ENCODE data around the gene HHLA2.

Gene HHLA2

GRCh38 chr3:108403686-108404345 lies 107.5 kb downstream of the HHLA2 start:
- Histone ChIP-seq H4K91ac (ENCODE audit: low read depth, low read length) (no peak overlapping the region), H3K14ac (ENCODE audit: low read length) (no peak overlapping the region), H2AFZ (ENCODE audit: insufficient read depth, low read length, poor library complexity) (no peak overlapping the region), H3K9ac (ENCODE audit: low read length) (no peak overlapping the region), H3K23ac (ENCODE audit: low read length) (no peak overlapping the region), H2AK5ac (ENCODE audit: low read length) (no peak overlapping the region), H4K8ac (ENCODE audit: low read depth, low read length) (no peak overlapping the region), H2BK120ac (ENCODE audit: insufficient read depth, low read length, poor library complexity) (no peak overlapping the region), H3K18ac (ENCODE audit: low read length) (no peak overlapping the region), H3K4me3 (ENCODE audit: low read depth, low read length) (no peak overlapping the region), H3K27me3 (ENCODE audit: insufficient read depth, low read length) (no peaks in the 10 kb centered on the region), H3K4me2 (ENCODE audit: low read length) (no peak overlapping the region), H3K27ac (ENCODE audit: low read depth, low read length) (no peak overlapping the region), H3K4me1 (ENCODE audit: control insufficient read depth in 1 of 2, insufficient read depth in 2 of 2, low read length in 2 of 2) (no peaks in the 10 kb centered on the region), H4K12ac (ENCODE audit: low read depth, low read length) (no peak overlapping the region), H3K79me1 (ENCODE audit: low read length) (no peaks in the 10 kb centered on the region), H3K36me3 (ENCODE audit: control insufficient read depth in 1 of 2, insufficient read depth in 2 of 2, low read length in 2 of 2) (no peaks in the 10 kb centered on the region), H3K4ac (ENCODE audit: low read depth, low read length) (no peak overlapping the region), H2BK12ac (ENCODE audit: low read length) (no peak overlapping the region), H3K79me2 (ENCODE audit: control insufficient read depth, insufficient read depth, low read length, poor library complexity) (no peaks in the 10 kb centered on the region), H3K9me3 (ENCODE audit: insufficient read depth, low read depth, low read length) (no peaks in the 10 kb centered on the region), H2BK5ac (ENCODE audit: low read depth, low read length, poor library complexity) (no peak overlapping the region)
- WGBS (ENCODE audit: extremely low coverage, insufficient coverage, insufficient read length) = no CpG with 5 or more reads among the region's 4 CpGs
- DNase-seq = no peak

GRCh38 chr3:108404368-108404767 lies 108.0 kb downstream of the HHLA2 start:
- H2BK12ac ChIP-seq (ENCODE audit: low read length) = no peak overlapping the region
- no peak overlapping the region for H3K4ac ChIP-seq (ENCODE audit: low read depth, low read length)
- no peak overlapping the region for H3K14ac ChIP-seq (ENCODE audit: low read length)
- no peak overlapping the region for H4K91ac ChIP-seq (ENCODE audit: low read depth, low read length)
- no peaks in the 10 kb centered on the region for H3K36me3 ChIP-seq (ENCODE audit: control insufficient read depth in 1 of 2, insufficient read depth in 2 of 2, low read length in 2 of 2)
- no peaks in the 10 kb centered on the region for H3K4me1 ChIP-seq (ENCODE audit: control insufficient read depth in 1 of 2, insufficient read depth in 2 of 2, low read length in 2 of 2)
- no peak overlapping the region for H4K12ac ChIP-seq (ENCODE audit: low read depth, low read length)
- no peak overlapping the region for H2BK5ac ChIP-seq (ENCODE audit: low read depth, low read length, poor library complexity)
- H3K79me1 ChIP-seq (ENCODE audit: low read length) = no peaks in the 10 kb centered on the region
- H3K4me3 ChIP-seq (ENCODE audit: low read depth, low read length) = no peak overlapping the region
- H2AFZ ChIP-seq (ENCODE audit: insufficient read depth, low read length, poor library complexity) = no peak overlapping the region
- H3K9ac ChIP-seq (ENCODE audit: low read length) = no peak overlapping the region
- no peaks in the 10 kb centered on the region for H3K9me3 ChIP-seq (ENCODE audit: insufficient read depth, low read depth, low read length)
- H2AK5ac ChIP-seq (ENCODE audit: low read length) = no peak overlapping the region
- H3K18ac ChIP-seq (ENCODE audit: low read length) = no peak overlapping the region
- no peak overlapping the region for H3K4me2 ChIP-seq (ENCODE audit: low read length)
- H3K27me3 ChIP-seq (ENCODE audit: insufficient read depth, low read length) = no peaks in the 10 kb centered on the region
- no peak overlapping the region for H3K23ac ChIP-seq (ENCODE audit: low read length)
- no CpG with 5 or more reads among the region's 2 CpGs for WGBS (ENCODE audit: extremely low coverage, insufficient coverage, insufficient read length)
- no peak for DNase-seq
- no peaks in the 10 kb centered on the region for H3K79me2 ChIP-seq (ENCODE audit: control insufficient read depth, insufficient read depth, low read length, poor library complexity)
- H4K8ac ChIP-seq (ENCODE audit: low read depth, low read length) = no peak overlapping the region
- no peak overlapping the region for H3K27ac ChIP-seq (ENCODE audit: low read depth, low read length)
- H2BK120ac ChIP-seq (ENCODE audit: insufficient read depth, low read length, poor library complexity) = no peak overlapping the region

- no CpG with 5 or more reads among the region's 3 CpGs for WGBS (ENCODE audit: extremely low coverage, insufficient coverage, insufficient read length)
- Histone ChIP-seq H4K91ac (ENCODE audit: low read depth, low read length) (no peak overlapping the region), H2BK120ac (ENCODE audit: insufficient read depth, low read length, poor library complexity) (no peak overlapping the region), H3K9me3 (ENCODE audit: insufficient read depth, low read depth, low read length) (peaks cover 4% of the 10 kb centered on the region), H3K9ac (ENCODE audit: low read length) (no peak overlapping the region), H3K36me3 (ENCODE audit: control insufficient read depth in 1 of 2, insufficient read depth in 2 of 2, low read length in 2 of 2) (no peaks in the 10 kb centered on the region), H3K27ac (ENCODE audit: low read depth, low read length) (no peak overlapping the region), H3K27me3 (ENCODE audit: insufficient read depth, low read length) (no peaks in the 10 kb centered on the region), H2BK12ac (ENCODE audit: low read length) (no peak overlapping the region), H3K4ac (ENCODE audit: low read depth, low read length) (no peak overlapping the region), H3K4me2 (ENCODE audit: low read length) (no peak overlapping the region), H2AK5ac (ENCODE audit: low read length) (no peak overlapping the region), H4K8ac (ENCODE audit: low read depth, low read length) (no peak overlapping the region), H4K12ac (ENCODE audit: low read depth, low read length) (no peak overlapping the region), H3K4me3 (ENCODE audit: low read depth, low read length) (no peak overlapping the region), H2AFZ (ENCODE audit: insufficient read depth, low read length, poor library complexity) (no peak overlapping the region), H3K14ac (ENCODE audit: low read length) (no peak overlapping the region), H3K18ac (ENCODE audit: low read length) (no peak overlapping the region), H3K79me1 (ENCODE audit: low read length) (no peaks in the 10 kb centered on the region), H3K79me2 (ENCODE audit: control insufficient read depth, insufficient read depth, low read length, poor library complexity) (no peaks in the 10 kb centered on the region), H2BK5ac (ENCODE audit: low read depth, low read length, poor library complexity) (no peak overlapping the region), H3K23ac (ENCODE audit: low read length) (no peak overlapping the region), H3K4me1 (ENCODE audit: control insufficient read depth in 1 of 2, insufficient read depth in 2 of 2, low read length in 2 of 2) (no peaks in the 10 kb centered on the region)
- DNase-seq = peak; percentile 27 to 55
These were observed 109.8 kb downstream of the HHLA2 start for GRCh38 chr3:108406063-108406660.

DNA sequence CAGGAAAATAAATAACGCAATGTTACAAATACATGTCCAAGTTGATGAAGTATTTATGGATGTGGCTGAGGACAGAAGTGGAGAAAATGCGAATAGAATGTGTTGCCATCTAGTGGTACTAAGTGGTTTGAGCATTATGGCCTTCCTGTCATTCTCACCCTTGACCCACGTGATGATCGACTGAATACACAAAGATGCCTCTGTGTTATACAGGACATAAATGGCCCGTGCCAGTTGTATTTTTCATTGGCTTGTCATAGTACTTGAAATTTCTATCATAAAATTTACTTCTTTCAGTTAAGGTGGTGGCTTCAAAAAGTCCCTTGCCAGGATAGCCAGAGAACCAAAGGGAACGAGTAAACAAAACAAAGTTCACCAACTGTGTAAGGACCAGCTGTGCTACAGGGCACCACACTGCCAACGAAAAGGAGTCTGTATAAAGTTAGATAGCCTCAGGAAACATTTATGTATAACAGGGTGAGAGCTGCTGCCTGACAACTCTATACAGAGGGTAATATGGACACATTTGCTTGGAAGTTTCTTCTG lies 110.4 kb downstream of the HHLA2 start:
- Histone ChIP-seq H4K12ac (ENCODE audit: low read depth, low read length) (no peak overlapping the region), H2BK12ac (ENCODE audit: low read length) (no peak overlapping the region), H3K4me3 (ENCODE audit: low read depth, low read length) (no peak overlapping the region), H3K4me2 (ENCODE audit: low read length) (no peak overlapping the region), H3K23ac (ENCODE audit: low read length) (no peak overlapping the region), H2BK120ac (ENCODE audit: insufficient read depth, low read length, poor library complexity) (no peak overlapping the region), H4K91ac (ENCODE audit: low read depth, low read length) (no peak overlapping the region), H4K8ac (ENCODE audit: low read depth, low read length) (no peak overlapping the region), H3K4me1 (ENCODE audit: control insufficient read depth in 1 of 2, insufficient read depth in 2 of 2, low read length in 2 of 2) (no peaks in the 10 kb centered on the region), H3K36me3 (ENCODE audit: control insufficient read depth in 1 of 2, insufficient read depth in 2 of 2, low read length in 2 of 2) (no peaks in the 10 kb centered on the region), H3K4ac (ENCODE audit: low read depth, low read length) (no peak overlapping the region), H2BK5ac (ENCODE audit: low read depth, low read length, poor library complexity) (no peak overlapping the region), H3K27me3 (ENCODE audit: insufficient read depth, low read length) (no peaks in the 10 kb centered on the region), H3K79me2 (ENCODE audit: control insufficient read depth, insufficient read depth, low read length, poor library complexity) (no peaks in the 10 kb centered on the region), H3K18ac (ENCODE audit: low read length) (no peak overlapping the region), H3K79me1 (ENCODE audit: low read length) (no peaks in the 10 kb centered on the region), H3K9me3 (ENCODE audit: insufficient read depth, low read depth, low read length) (peaks cover 4% of the 10 kb centered on the region), H3K14ac (ENCODE audit: low read length) (no peak overlapping the region), H3K27ac (ENCODE audit: low read depth, low read length) (no peak overlapping the region), H2AK5ac (ENCODE audit: low read length) (no peak overlapping the region), H3K9ac (ENCODE audit: low read length) (no peak overlapping the region), H2AFZ (ENCODE audit: insufficient read depth, low read length, poor library complexity) (no peak overlapping the region)
- peak; percentile 10 to 78 for DNase-seq
- WGBS (ENCODE audit: extremely low coverage, insufficient coverage, insufficient read length) = no CpG with 5 or more reads among the region's 7 CpGs
